NCI-H345 treated with DMSO at 0.1 percent for 48 hours (cell line): ENCODE data around the gene SLC28A1.
"Not testable (repeated sequence)": the region's sequence is repeated elsewhere in the genome, so short reads cannot be mapped to it uniquely, and the experiment has no call there.

Source experiments
- DNase-seq: peaks from one replicate; lab custom pipeline; 2025; ENCODE audit not compliant: unreplicated experiment; lab: John Stamatoyannopoulos, UW

The SLC28A1 gene

GRCh38 chr15:84883916-84884781 is at the start of gene SLC28A1:
SLC28A1 (plus strand) TSS chr15:84884662; CDS start chr15:84887761, 3,099 bp downstream.
- DNase-seq = no peak

GRCh38 chr15:84834969-84835368 is 49.5 kb upstream of the SLC28A1 start:
- no peak for DNase-seq

- no peak for DNase-seq
Measured at GRCh38 chr15:84835661-84836337, 48.7 kb upstream of the SLC28A1 start.

- no peak for DNase-seq
Measured at GRCh38 chr15:84836844-84837243, 47.6 kb upstream of the SLC28A1 start.

GRCh38 chr15:84839714-84840113 is 44.7 kb upstream of the SLC28A1 start:
- DNase-seq = no peak

GRCh38 chr15:84840255-84840654 is 44.2 kb upstream of the SLC28A1 start:
- no peak for DNase-seq

- no peak for DNase-seq
Measured at GRCh38 chr15:84840741-84841429, 43.6 kb upstream of the SLC28A1 start.

GRCh38 chr15:84842781-84843180 is 41.7 kb upstream of the SLC28A1 start:
- DNase-seq = no peak

GRCh38 chr15:84844964-84845363 is 39.5 kb upstream of the SLC28A1 start:
- no peak for DNase-seq

- DNase-seq = not testable (repeated sequence)
Measured at GRCh38 chr15:84845631-84846030, 38.8 kb upstream of the SLC28A1 start.

- no peak for DNase-seq
Measured at GRCh38 chr15:84846269-84846668, 38.2 kb upstream of the SLC28A1 start.

- no peak for DNase-seq
Measured at GRCh38 chr15:84847382-84847781, 37.1 kb upstream of the SLC28A1 start.

GRCh38 chr15:84852212-84852611 is 32.2 kb upstream of the SLC28A1 start:
- no peak for DNase-seq

GRCh38 chr15:84855136-84855535 is 29.3 kb upstream of the SLC28A1 start:
- no peak for DNase-seq

- DNase-seq = no peak
Measured at GRCh38 chr15:84855765-84856164, 28.7 kb upstream of the SLC28A1 start.

GRCh38 chr15:84856731-84857417 is 27.6 kb upstream of the SLC28A1 start:
- no peak for DNase-seq

- DNase-seq = no peak
Measured at GRCh38 chr15:84857418-84858004, 27.0 kb upstream of the SLC28A1 start.

- DNase-seq = no peak
Measured at GRCh38 chr15:84858231-84858630, 26.2 kb upstream of the SLC28A1 start.

- no peak for DNase-seq
Measured at GRCh38 chr15:84859144-84859543, 25.3 kb upstream of the SLC28A1 start.

GRCh38 chr15:84859651-84860050 is 24.8 kb upstream of the SLC28A1 start:
- no peak for DNase-seq

- DNase-seq = no peak
Measured at GRCh38 chr15:84861781-84862180, 22.7 kb upstream of the SLC28A1 start.
